MM.1S (cell line): ENCODE results near the gene HOXC11.
A peak's percentile ranks its signal among the peaks of the same experiment; 100 is the strongest.

Experiments used
- DNase-seq: peaks from one replicate; pipeline ENCODE4 v3.0.0-alpha.2; 2015
- H2AFZ ChIP-seq: fragments of 300-600 bp; sonication (generic); 2 replicates; pipeline ENCODE4 v1.6.0; 2016; ENCODE audit warnings: antibody characterized with exemption, low read length
- H3F3A ChIP-seq: fragments of 300-600 bp; sonication (generic); 2 replicates; pipeline ENCODE4 v1.6.1; 2016; ENCODE audit warnings: mild to moderate bottlenecking, antibody characterized with exemption, low read length, moderate library complexity, mixed read lengths; ENCODE audit not compliant: insufficient read depth
- H3K27ac ChIP-seq: fragments of 300-600 bp; sonication (generic); 2 replicates; pipeline ENCODE4 v1.5.1; 2016; ENCODE audit warnings: mild to moderate bottlenecking, low read length
- H3K27me3 ChIP-seq: fragments of 300-600 bp; sonication (generic); replicated peaks from 2 replicates; pipeline ENCODE4 v1.6.0; 2016; ENCODE audit warnings: low read length; ENCODE audit not compliant: insufficient read depth
- H3K36me3 ChIP-seq: fragments of 300-600 bp; sonication (generic); replicated peaks from 2 replicates; pipeline ENCODE4 v1.6.1; 2016; ENCODE audit warnings: mild to moderate bottlenecking, low read length, mixed read lengths; ENCODE audit not compliant: insufficient read depth
- H3K4me1 ChIP-seq: fragments of 300-600 bp; sonication (generic); 2 replicates; pipeline ENCODE4 v1.6.1; 2016; ENCODE audit warnings: low read length, mixed read lengths
- H3K4me2 ChIP-seq: fragments of 300-600 bp; sonication (generic); 2 replicates; pipeline ENCODE4 v1.6.0; 2016; ENCODE audit warnings: low read depth, low read length
- H3K4me3 ChIP-seq: fragments of 300-600 bp; sonication (generic); 2 replicates; pipeline ENCODE4 v1.5.1; 2016; ENCODE audit warnings: low read length, mixed read lengths
- H3K79me2 ChIP-seq: fragments of 300-600 bp; sonication (generic); 2 replicates; pipeline ENCODE4 v1.6.1; 2016; ENCODE audit warnings: mixed run types, low read length, mixed read lengths
- H3K9ac ChIP-seq: fragments of 300-600 bp; sonication (generic); 2 replicates; pipeline ENCODE4 v1.6.1; 2016; ENCODE audit warnings: low read length, mixed read lengths
- H3K9me2 ChIP-seq: fragments of 300-600 bp; sonication (generic); replicated peaks from 2 replicates; pipeline ENCODE4 v1.6.1; 2016; ENCODE audit warnings: mild to moderate bottlenecking, low read length, mixed read lengths; ENCODE audit not compliant: insufficient read depth
- H3K9me3 ChIP-seq: fragments of 300-600 bp; sonication (generic); replicated peaks from 2 replicates; pipeline ENCODE4 v1.6.1; 2016; ENCODE audit warnings: mild to moderate bottlenecking, low read length, mixed read lengths; ENCODE audit not compliant: insufficient read depth
- H4K20me1 ChIP-seq: fragments of 300-600 bp; sonication (generic); 2 replicates; pipeline ENCODE4 v1.6.1; 2016; ENCODE audit warnings: mild to moderate bottlenecking, low read length, moderate library complexity, mixed read lengths; ENCODE audit not compliant: insufficient read depth
- EZH2 ChIP-seq: fragments of 300-600 bp; sonication (generic); optimal IDR thresholded peaks from 2 replicates; pipeline ENCODE3; 2017; ENCODE audit warnings: low read depth, mild to moderate bottlenecking, antibody characterized with exemption, low read length, mixed read lengths
- EZH2phosphoT487 ChIP-seq: fragments of 300-600 bp; sonication (generic); IDR thresholded peaks from 2 replicates; pipeline ENCODE4 v1.6.1; 2018; ENCODE audit warnings: antibody characterized with exemption, low read length
- TF ChIP-seq, protein P1 (sequence below): fragments of 300-600 bp; sonication (generic); IDR thresholded peaks from 2 replicates; pipeline ENCODE4 v1.5.1; 2016; ENCODE audit warnings: antibody characterized with exemption, low read length, mixed read lengths

Gene HOXC11

GRCh38 chr12:53937099-53937498, 35.8 kb upstream of the HOXC11 start:
- peaks cover 96% of the 10 kb centered on the region for H3K27me3 ChIP-seq
- H4K20me1 ChIP-seq, result no peaks in the 10 kb centered on the region
- TF ChIP-seq EZH2phosphoT487 (no peak), EZH2 (no peak)
- TF ChIP-seq, protein P1, sequence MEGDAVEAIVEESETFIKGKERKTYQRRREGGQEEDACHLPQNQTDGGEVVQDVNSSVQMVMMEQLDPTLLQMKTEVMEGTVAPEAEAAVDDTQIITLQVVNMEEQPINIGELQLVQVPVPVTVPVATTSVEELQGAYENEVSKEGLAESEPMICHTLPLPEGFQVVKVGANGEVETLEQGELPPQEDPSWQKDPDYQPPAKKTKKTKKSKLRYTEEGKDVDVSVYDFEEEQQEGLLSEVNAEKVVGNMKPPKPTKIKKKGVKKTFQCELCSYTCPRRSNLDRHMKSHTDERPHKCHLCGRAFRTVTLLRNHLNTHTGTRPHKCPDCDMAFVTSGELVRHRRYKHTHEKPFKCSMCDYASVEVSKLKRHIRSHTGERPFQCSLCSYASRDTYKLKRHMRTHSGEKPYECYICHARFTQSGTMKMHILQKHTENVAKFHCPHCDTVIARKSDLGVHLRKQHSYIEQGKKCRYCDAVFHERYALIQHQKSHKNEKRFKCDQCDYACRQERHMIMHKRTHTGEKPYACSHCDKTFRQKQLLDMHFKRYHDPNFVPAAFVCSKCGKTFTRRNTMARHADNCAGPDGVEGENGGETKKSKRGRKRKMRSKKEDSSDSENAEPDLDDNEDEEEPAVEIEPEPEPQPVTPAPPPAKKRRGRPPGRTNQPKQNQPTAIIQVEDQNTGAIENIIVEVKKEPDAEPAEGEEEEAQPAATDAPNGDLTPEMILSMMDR, result no peak
- H3F3A ChIP-seq, result no peaks in the 10 kb centered on the region
- no peaks in the 10 kb centered on the region for H3K79me2 ChIP-seq
- H3K4me1 ChIP-seq, result no peaks in the 10 kb centered on the region
- no peak overlapping the region for H3K4me2 ChIP-seq
- no peak overlapping the region for H3K4me3 ChIP-seq
- no peak overlapping the region for H2AFZ ChIP-seq
- no peak overlapping the region for H3K9ac ChIP-seq
- no peaks in the 10 kb centered on the region for H3K9me2 ChIP-seq
- no peak overlapping the region for H3K27ac ChIP-seq
- DNase-seq, result no peak
- no peaks in the 10 kb centered on the region for H3K36me3 ChIP-seq
- H3K9me3 ChIP-seq, result no peaks in the 10 kb centered on the region

DNA sequence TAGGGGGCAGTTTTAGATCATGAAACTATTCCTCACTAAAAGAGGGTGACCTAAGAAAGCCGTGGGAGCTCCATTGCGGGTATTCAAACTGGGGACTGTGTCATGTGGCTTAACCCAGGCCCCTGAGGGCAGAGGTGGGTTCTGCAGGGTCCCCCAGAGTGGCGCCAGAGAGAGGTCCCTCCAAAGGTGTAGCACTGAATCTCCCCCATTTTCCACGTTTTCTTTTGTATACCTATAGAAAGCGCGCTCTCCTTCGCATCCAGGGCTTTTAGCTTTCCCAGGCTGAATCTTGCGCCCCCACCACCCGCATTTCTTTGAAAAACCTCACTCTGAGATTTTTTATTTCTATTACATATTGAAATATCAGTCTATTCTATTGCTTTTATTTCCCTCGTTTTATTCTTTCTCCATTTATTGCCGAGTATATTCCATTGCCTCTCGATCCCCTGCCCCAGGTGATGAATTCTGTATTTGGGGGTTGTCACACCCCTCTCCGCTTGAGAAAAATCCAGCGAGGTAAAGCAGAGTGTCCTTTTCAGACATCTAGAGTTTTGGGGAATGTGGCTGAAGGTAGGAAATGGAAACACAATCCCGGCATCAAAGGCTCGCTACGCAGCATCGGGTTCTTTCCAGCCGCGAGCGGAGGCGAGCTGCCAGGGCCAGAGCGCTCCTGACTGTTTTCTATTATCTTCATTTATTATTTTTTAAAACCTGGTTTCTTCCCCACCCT, 35.2 kb upstream of the HOXC11 start:
- Histone ChIP-seq H3K27ac (no peak overlapping the region), H3K36me3 (no peaks in the 10 kb centered on the region), H4K20me1 (no peaks in the 10 kb centered on the region), H3K4me3 (no peak overlapping the region), H3K4me1 (no peaks in the 10 kb centered on the region), H3K9me3 (no peaks in the 10 kb centered on the region), H3K9ac (no peak overlapping the region), H2AFZ (no peak overlapping the region), H3K9me2 (no peaks in the 10 kb centered on the region), H3K79me2 (no peaks in the 10 kb centered on the region), H3K27me3 (peaks cover 94% of the 10 kb centered on the region), H3K4me2 (no peak overlapping the region), H3F3A (no peaks in the 10 kb centered on the region)
- TF ChIP-seq, protein P1, result no peak
- TF ChIP-seq EZH2 (no peak), EZH2phosphoT487 (no peak)
- DNase-seq, result no peak

DNA sequence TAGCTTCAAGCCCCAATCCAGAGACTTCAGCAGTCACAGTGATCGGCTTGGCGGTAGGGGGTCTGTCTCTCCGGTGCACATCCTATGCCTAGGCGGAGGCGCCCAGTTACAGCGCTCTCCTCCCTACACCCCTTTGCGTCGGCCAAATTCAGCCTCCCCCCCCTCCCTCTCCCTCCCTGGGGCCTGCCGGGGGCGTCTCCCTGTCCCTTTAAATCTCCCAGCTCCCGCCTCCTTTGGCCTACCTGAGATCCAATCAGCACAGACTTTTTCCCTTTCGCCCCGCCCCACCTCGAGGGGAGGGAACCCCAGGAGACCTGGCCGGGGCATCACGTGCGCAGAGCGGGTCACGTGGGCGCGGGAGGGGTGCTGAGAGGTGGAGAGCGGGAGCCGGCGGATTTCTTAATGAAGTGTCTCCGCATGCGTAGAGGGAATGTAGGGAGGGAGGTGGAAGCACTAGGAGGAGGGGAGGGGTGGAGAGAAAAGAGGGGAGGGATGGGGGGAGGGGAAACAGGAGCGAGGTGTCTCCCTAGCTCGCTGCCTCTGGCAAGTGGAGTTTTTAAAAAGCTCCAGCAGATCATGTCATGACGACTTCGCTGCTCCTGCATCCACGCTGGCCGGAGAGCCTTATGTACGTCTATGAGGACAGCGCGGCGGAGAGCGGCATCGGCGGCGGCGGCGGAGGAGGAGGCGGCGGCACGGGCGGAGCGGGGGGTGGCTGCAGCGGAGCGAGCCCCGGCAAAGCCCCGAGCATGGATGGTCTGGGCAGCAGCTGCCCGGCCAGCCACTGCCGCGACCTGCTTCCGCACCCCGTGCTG, 34.4 kb upstream of the HOXC11 start, which contains the start of gene HOXC13:
HOXC13 (plus strand) TSS at position 506 of the 815 bp plus-strand sequence; CDS start at position 582, 76 bp downstream.
- H3K27me3 ChIP-seq, result peaks cover 94% of the 10 kb centered on the region
- no peaks in the 10 kb centered on the region for H3K9me3 ChIP-seq

More for the DNA sequence above, 34.4 kb upstream of the HOXC11 start, which contains the start of gene HOXC13:
- Histone ChIP-seq H3K9ac (no peak within 1 kb of the TSS), H3K27ac (no peak within 1 kb of the TSS), H3K4me3 (no peak within 1 kb of the TSS), H3F3A (no peaks in the 10 kb centered on the region), H4K20me1 (no peaks in the 10 kb centered on the region), H3K79me2 (no peaks in the 10 kb centered on the region), H2AFZ (no peak within 1 kb of the TSS), H3K36me3 (no peaks in the 10 kb centered on the region), H3K9me2 (no peaks in the 10 kb centered on the region), H3K4me2 (no peak within 1 kb of the TSS), H3K4me1 (no peaks in the 10 kb centered on the region)
- peak; percentile 38 for DNase-seq
- TF ChIP-seq EZH2 (no peak), EZH2phosphoT487 (no peak)
- TF ChIP-seq, protein P1, result no peak
